Astrocyte (in vitro differentiated cells and primary cell): ENCODE data around the gene DNAH17. TPM values are rescaled to one million over a fixed set of nuclear protein-coding genes. Genes with fewer than 3 reads are reported as not detected.

Source experiments
- DNase-seq: peaks from one replicate; pipeline ENCODE4 v3.0.0-alpha.2; 2010; ENCODE audit warnings: low read depth
- FAIRE-seq: peaks from 2 replicates; lab custom pipeline; 2011; peaks lifted over from hg19 to GRCh38; lab: Jason Lieb, UNC
- H2AFZ ChIP-seq: 2 replicates; pipeline ENCODE4 v1.6.0; 2012; ENCODE audit warnings: low read depth, low read length, inconsistent platforms
- H3K27ac ChIP-seq: 2 replicates; pipeline ENCODE4 v1.5.1; 2011; ENCODE audit warnings: low read depth, low read length, inconsistent platforms
- H3K27me3 ChIP-seq: 2 replicates; pipeline ENCODE4 v1.6.0; 2011; ENCODE audit warnings: low read length, inconsistent platforms; ENCODE audit not compliant: insufficient read depth
- H3K36me3 ChIP-seq: 2 replicates; pipeline ENCODE4 v1.5.1; 2011; ENCODE audit warnings: low read length, inconsistent platforms; ENCODE audit not compliant: insufficient read depth
- H3K4me1 ChIP-seq: 2 replicates; pipeline ENCODE4 v1.5.1; 2011; ENCODE audit warnings: low read length, inconsistent platforms; ENCODE audit not compliant: insufficient read depth
- H3K4me2 ChIP-seq: 2 replicates; pipeline ENCODE4 v1.6.0; 2012; ENCODE audit warnings: low read length, inconsistent platforms
- H3K4me3 ChIP-seq: 2 replicates; pipeline ENCODE4 v1.5.1; 2011; ENCODE audit warnings: low read depth, mild to moderate bottlenecking, low read length, inconsistent platforms; ENCODE audit not compliant: insufficient read depth
- H3K79me2 ChIP-seq: 2 replicates; pipeline ENCODE4 v1.6.0; 2012; ENCODE audit warnings: mild to moderate bottlenecking, low read length, inconsistent platforms; ENCODE audit not compliant: insufficient read depth
- H3K9ac ChIP-seq: 2 replicates; pipeline ENCODE4 v1.6.0; 2012; ENCODE audit warnings: mild to moderate bottlenecking, low read length, inconsistent platforms
- H3K9me3 ChIP-seq: 2 replicates; pipeline ENCODE4 v1.5.1; 2012; ENCODE audit warnings: low read depth, mild to moderate bottlenecking, low read length, inconsistent platforms; ENCODE audit not compliant: insufficient read depth
- H4K20me1 ChIP-seq: 2 replicates; pipeline ENCODE4 v1.6.0; 2012; ENCODE audit warnings: low read length, inconsistent platforms; ENCODE audit not compliant: insufficient read depth
- H3K27ac Mint-ChIP-seq: one replicate; pipeline ENCODE4 v1.8.0; 2021; ENCODE audit warnings: mild to moderate bottlenecking, mixed read lengths; ENCODE audit not compliant: unreplicated experiment
- H3K27me3 Mint-ChIP-seq: one replicate; pipeline ENCODE4 v1.8.0; 2021; ENCODE audit warnings: low read depth, mixed read lengths; ENCODE audit not compliant: unreplicated experiment
- H3K36me3 Mint-ChIP-seq: one replicate; pipeline ENCODE4 v1.8.0; 2021; ENCODE audit warnings: low read depth, mixed read lengths; ENCODE audit not compliant: unreplicated experiment
- H3K4me1 Mint-ChIP-seq: one replicate; pipeline ENCODE4 v1.8.0; 2021; ENCODE audit warnings: low read depth, mixed read lengths; ENCODE audit not compliant: unreplicated experiment
- H3K4me3 Mint-ChIP-seq: one replicate; pipeline ENCODE4 v1.8.0; 2021; ENCODE audit warnings: mild to moderate bottlenecking, moderate library complexity, mixed read lengths; ENCODE audit not compliant: unreplicated experiment
- H3K9me3 Mint-ChIP-seq: one replicate; pipeline ENCODE4 v1.8.0; 2021; ENCODE audit warnings: mild to moderate bottlenecking, mixed read lengths; ENCODE audit not compliant: unreplicated experiment
- EZH2 ChIP-seq: IDR thresholded peaks from 2 replicates; pipeline ENCODE4 v1.6.1; 2012; ENCODE audit warnings: mild to moderate bottlenecking, low read length, inconsistent platforms; ENCODE audit not compliant: insufficient read depth
- total RNA-seq: library from RNA; stranded (reverse); gene quantifications from 2 replicates; pipeline ENCODE4 v1.2.1, GENCODE V29; 2021
- TF ChIP-seq, protein P1 (sequence below): IDR thresholded peaks from 2 replicates; pipeline ENCODE4 v1.5.1; 2011; ENCODE audit warnings: low read depth, mild to moderate bottlenecking, inconsistent platforms, low read length, moderate library complexity; ENCODE audit not compliant: insufficient read depth

Gene DNAH17
- total RNA-seq, 1 donor from 2014 or later: 0.14 TPM

DNA sequence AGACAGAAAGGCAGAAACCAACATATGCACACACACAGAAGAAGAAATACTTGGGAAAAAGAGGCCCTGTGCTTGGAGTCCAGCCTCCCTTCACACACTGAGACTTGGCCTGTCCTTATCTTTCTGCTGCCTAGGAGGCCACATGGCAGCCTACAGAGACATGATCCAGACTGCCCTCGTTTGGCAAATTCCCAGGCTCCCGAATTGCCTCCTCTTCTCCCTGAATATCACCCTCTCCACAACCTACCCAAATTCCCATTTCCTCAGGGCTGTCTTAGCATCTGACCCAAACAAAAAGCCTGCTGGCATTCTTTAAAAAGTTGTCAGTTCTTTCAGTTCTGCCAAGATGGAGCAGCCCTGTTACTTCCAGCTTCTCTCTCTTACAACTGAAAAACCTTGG is 59.8 kb downstream of the DNAH17 start:
- Histone ChIP-seq H4K20me1 (no peaks in the 10 kb centered on the region), H3K4me2 (no peak overlapping the region), H3K79me2 (no peaks in the 10 kb centered on the region), H3K27me3 (peaks cover 2% of the 10 kb centered on the region), H3K9ac (no peak overlapping the region), H3K36me3 (no peaks in the 10 kb centered on the region), H2AFZ (no peak overlapping the region), H3K4me1 (no peaks in the 10 kb centered on the region), H3K4me3 (no peak overlapping the region), H3K27ac (no peak overlapping the region), H3K9me3 (no peaks in the 10 kb centered on the region)
- Mint-ChIP-seq H3K4me3 (no peak overlapping the region), H3K36me3 (no peaks in the 10 kb centered on the region), H3K4me1 (no peaks in the 10 kb centered on the region), H3K9me3 (peaks cover 5% of the 10 kb centered on the region), H3K27me3 (peaks cover 5% of the 10 kb centered on the region), H3K27ac (no peak overlapping the region)
- no peak for TF ChIP-seq EZH2
- TF ChIP-seq, protein P1, sequence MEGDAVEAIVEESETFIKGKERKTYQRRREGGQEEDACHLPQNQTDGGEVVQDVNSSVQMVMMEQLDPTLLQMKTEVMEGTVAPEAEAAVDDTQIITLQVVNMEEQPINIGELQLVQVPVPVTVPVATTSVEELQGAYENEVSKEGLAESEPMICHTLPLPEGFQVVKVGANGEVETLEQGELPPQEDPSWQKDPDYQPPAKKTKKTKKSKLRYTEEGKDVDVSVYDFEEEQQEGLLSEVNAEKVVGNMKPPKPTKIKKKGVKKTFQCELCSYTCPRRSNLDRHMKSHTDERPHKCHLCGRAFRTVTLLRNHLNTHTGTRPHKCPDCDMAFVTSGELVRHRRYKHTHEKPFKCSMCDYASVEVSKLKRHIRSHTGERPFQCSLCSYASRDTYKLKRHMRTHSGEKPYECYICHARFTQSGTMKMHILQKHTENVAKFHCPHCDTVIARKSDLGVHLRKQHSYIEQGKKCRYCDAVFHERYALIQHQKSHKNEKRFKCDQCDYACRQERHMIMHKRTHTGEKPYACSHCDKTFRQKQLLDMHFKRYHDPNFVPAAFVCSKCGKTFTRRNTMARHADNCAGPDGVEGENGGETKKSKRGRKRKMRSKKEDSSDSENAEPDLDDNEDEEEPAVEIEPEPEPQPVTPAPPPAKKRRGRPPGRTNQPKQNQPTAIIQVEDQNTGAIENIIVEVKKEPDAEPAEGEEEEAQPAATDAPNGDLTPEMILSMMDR: no peak
- FAIRE-seq (no peak), DNase-seq (no peak)

DNA sequence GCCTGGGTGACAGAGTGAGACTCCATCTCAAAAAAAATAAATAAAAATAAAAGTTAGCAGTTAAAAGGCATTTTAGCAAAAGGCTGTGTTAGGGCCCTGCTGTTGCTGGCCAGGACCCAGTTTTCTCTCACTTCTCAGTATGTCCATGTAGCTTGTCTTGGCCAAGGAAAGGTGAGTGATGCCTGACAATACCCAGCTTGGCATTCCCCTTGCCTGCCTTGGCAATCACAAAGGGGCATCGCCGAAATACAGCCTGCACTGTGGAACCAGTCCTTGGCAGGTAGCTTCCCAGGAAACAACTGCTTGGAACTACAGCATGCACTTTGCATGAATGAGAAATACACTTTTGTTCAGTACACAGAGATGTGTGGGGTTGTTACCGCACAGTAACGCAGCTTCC is 61.7 kb downstream of the DNAH17 start:
- Histone ChIP-seq H3K79me2 (no peaks in the 10 kb centered on the region), H3K9me3 (no peaks in the 10 kb centered on the region), H3K4me3 (no peak overlapping the region), H2AFZ (no peak overlapping the region), H3K4me2 (no peak overlapping the region), H3K4me1 (no peaks in the 10 kb centered on the region), H3K27me3 (no peaks in the 10 kb centered on the region), H3K27ac (no peak overlapping the region), H3K36me3 (no peaks in the 10 kb centered on the region), H3K9ac (no peak overlapping the region), H4K20me1 (no peaks in the 10 kb centered on the region)
- FAIRE-seq (no peak), DNase-seq (no peak)
- no peaks in the 10 kb centered on the region for H3K4me1 Mint-ChIP-seq
- H3K36me3 Mint-ChIP-seq: no peaks in the 10 kb centered on the region
- peaks cover 5% of the 10 kb centered on the region for H3K9me3 Mint-ChIP-seq
- no peak overlapping the region for H3K4me3 Mint-ChIP-seq
- H3K27me3 Mint-ChIP-seq: peaks cover 8% of the 10 kb centered on the region
- H3K27ac Mint-ChIP-seq: no peak overlapping the region
- TF ChIP-seq EZH2: no peak
- TF ChIP-seq, protein P1: no peak

DNA sequence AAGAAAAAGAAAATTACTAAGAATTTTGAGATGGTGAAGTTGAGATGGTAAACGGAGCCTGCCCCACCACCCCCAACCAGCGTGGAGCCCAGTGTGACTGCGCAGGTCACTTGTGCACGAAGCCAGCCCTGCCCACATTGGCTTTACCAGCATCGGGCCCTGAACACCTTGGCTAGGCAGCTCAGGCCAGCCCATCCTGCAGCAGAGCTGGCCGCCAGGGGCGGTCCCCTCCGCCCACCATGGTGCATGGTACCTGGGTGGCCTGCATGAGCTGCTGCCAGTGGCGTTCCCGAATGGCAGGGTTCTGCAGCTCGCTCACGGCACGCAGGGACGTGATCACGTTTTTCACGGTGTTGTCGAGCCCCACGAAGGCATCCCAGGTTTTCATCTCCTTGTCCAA is 62.7 kb downstream of the DNAH17 start:
- Histone ChIP-seq H3K27me3 (no peaks in the 10 kb centered on the region), H3K4me3 (no peak overlapping the region), H3K27ac (no peak overlapping the region), H3K9ac (no peak overlapping the region), H3K4me1 (no peaks in the 10 kb centered on the region), H3K36me3 (no peaks in the 10 kb centered on the region), H3K4me2 (no peak overlapping the region), H2AFZ (no peak overlapping the region), H3K9me3 (no peaks in the 10 kb centered on the region), H3K79me2 (no peaks in the 10 kb centered on the region), H4K20me1 (no peaks in the 10 kb centered on the region)
- Mint-ChIP-seq H3K9me3 (peaks cover 5% of the 10 kb centered on the region), H3K27me3 (peaks cover 8% of the 10 kb centered on the region), H3K36me3 (no peaks in the 10 kb centered on the region), H3K4me1 (no peaks in the 10 kb centered on the region), H3K4me3 (no peak overlapping the region), H3K27ac (no peak overlapping the region)
- no peak for DNase-seq
- FAIRE-seq: no peak
- TF ChIP-seq EZH2: no peak
- TF ChIP-seq, protein P1: no peak
